OCI-M1 (cell line): ENCODE results near the gene MYBPC1.

Source experiments
- DNase-seq: peaks from one replicate; lab custom pipeline; 2025; lab: John Stamatoyannopoulos, UW

MYBPC1 gene

GRCh38 chr12:101599311-101599710, 4.5 kb downstream of the MYBPC1 start:
- DNase-seq = no peak

- DNase-seq = no peak
These were observed 5.2 kb downstream of the MYBPC1 start for GRCh38 chr12:101599771-101600484.

GRCh38 chr12:101604132-101604531, 9.4 kb downstream of the MYBPC1 start:
- DNase-seq = no peak

- no peak for DNase-seq
These were observed 13.1 kb downstream of the MYBPC1 start for GRCh38 chr12:101607894-101608293.

- no peak for DNase-seq
These were observed 13.7 kb downstream of the MYBPC1 start for GRCh38 chr12:101608301-101609133.

- no peak for DNase-seq
These were observed 14.4 kb downstream of the MYBPC1 start for GRCh38 chr12:101609198-101609597.

- peak; percentile 7 for DNase-seq
These were observed 17.6 kb downstream of the MYBPC1 start for GRCh38 chr12:101612160-101612916.

- peak; percentile 79 for DNase-seq
These were observed 21.3 kb downstream of the MYBPC1 start for GRCh38 chr12:101616027-101616494.

- DNase-seq = no peak
These were observed 24.4 kb downstream of the MYBPC1 start for GRCh38 chr12:101619026-101619786.

- no peak for DNase-seq
These were observed 25.3 kb downstream of the MYBPC1 start for GRCh38 chr12:101619858-101620761.

GRCh38 chr12:101620762-101621133, 26.0 kb downstream of the MYBPC1 start:
- DNase-seq = peak; percentile 67

- no peak for DNase-seq
These were observed 33.9 kb downstream of the MYBPC1 start for GRCh38 chr12:101628676-101629075.

- peak; percentile 48 for DNase-seq
These were observed 40.0 kb downstream of the MYBPC1 start for GRCh38 chr12:101634724-101635123.

GRCh38 chr12:101637936-101638335, 43.2 kb downstream of the MYBPC1 start:
- DNase-seq = no peak

- no peak for DNase-seq
These were observed 47.6 kb downstream of the MYBPC1 start for GRCh38 chr12:101642115-101643067.

- DNase-seq = no peak
These were observed 52.9 kb downstream of the MYBPC1 start for GRCh38 chr12:101647711-101648110.

GRCh38 chr12:101648195-101648594, 53.4 kb downstream of the MYBPC1 start:
- no peak for DNase-seq

- no peak for DNase-seq
These were observed 55.8 kb downstream of the MYBPC1 start for GRCh38 chr12:101650346-101651117.

GRCh38 chr12:101653030-101653429, 58.3 kb downstream of the MYBPC1 start:
- peak; percentile 49 for DNase-seq
